Stromal cell of bone marrow (primary cell): ENCODE measurements around the gene MAGIX.
"Not testable (repeated sequence)": the region's sequence is repeated elsewhere in the genome, so short reads cannot be mapped to it uniquely, and the experiment has no call there.

ENCODE experiments used
- DNase-seq: peaks from one replicate; pipeline ENCODE4 v3.0.0-alpha.2; 2012; ENCODE audit warnings: low read depth

Gene MAGIX

DNA sequence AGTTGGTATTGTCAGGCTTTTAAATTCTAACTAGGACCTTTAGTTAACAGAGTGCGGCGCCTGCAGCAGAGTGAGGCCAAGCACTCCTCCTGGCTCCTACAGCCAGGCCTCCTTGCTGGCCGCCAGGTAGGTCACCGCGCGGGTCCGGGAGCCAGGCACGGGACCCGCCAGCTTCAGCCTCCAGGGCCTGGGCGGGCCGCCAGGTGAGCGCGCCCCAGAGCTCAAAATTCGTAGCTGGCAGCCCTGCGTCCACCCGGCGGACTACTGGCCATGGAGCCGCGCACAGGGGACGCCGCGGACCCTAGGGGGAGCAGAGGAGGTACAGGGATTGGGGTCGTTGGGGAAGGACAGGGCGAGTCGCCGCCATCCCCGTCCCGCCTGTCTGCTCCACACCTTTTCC lies at the start of gene MAGIX:
TSS of gene MAGIX (plus strand) at position 139 of the 400 bp plus-strand sequence. CDS start at position 271, 132 bp downstream.
- DNase-seq, result no peak

- DNase-seq, result no peak
These were observed 46.5 kb upstream of the MAGIX start for GRCh38 chrX:49116076-49116475.

- no peak for DNase-seq
These were observed 45.8 kb upstream of the MAGIX start for GRCh38 chrX:49116716-49117115.

GRCh38 chrX:49117581-49117980 lies 45.0 kb upstream of the MAGIX start:
- DNase-seq, result no peak

- DNase-seq, result no peak
These were observed 42.5 kb upstream of the MAGIX start for GRCh38 chrX:49120091-49120490.

- no peak for DNase-seq
These were observed 40.1 kb upstream of the MAGIX start for GRCh38 chrX:49122499-49122898.

DNA sequence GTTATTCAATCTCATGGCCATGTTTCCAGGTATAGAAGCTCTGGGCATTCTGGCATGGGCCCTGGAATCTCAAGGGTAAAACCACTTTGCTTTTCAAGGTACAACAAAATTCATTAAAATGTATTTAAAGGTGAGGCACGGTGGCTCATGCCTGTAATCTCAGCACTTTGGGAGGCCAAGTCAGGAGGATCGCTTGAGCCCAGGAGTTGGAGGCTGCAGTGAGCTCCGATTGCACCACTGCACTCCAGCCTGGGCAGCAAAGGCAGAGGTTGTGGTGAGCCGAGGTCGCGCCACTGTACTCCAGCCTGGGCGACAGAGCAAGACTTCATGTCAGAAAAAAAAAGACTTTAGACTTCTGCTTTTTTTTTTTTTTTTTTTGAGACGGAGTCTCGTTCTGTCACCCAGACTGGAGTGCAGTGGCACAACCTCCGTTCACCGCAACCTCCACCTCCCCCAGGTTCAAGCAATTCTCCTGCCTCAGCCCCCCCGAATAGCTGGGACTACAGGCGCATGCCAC lies 34.8 kb upstream of the MAGIX start:
- not testable (repeated sequence) for DNase-seq

GRCh38 chrX:49129427-49129826 lies 33.1 kb upstream of the MAGIX start:
- no peak for DNase-seq

DNA sequence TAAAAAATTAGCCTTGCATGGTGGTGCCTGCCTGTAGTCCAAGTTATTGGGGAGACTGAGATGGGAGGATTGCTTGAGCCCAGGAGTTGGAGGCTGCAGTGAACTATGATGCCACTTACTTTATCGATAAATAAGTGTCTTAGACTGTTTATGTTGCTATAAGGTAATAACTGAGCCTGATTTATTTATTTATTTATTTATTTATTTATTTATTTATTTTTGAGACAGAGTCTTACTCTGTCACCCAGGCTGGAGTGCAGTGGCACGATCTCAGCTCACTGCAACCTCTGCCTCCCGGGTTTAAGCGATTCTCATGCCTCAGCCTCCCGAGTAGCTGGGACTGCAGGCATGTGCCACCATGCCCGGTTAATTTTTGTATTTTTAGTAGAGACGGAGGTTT lies 30.3 kb upstream of the MAGIX start:
- not testable (repeated sequence) for DNase-seq

DNA sequence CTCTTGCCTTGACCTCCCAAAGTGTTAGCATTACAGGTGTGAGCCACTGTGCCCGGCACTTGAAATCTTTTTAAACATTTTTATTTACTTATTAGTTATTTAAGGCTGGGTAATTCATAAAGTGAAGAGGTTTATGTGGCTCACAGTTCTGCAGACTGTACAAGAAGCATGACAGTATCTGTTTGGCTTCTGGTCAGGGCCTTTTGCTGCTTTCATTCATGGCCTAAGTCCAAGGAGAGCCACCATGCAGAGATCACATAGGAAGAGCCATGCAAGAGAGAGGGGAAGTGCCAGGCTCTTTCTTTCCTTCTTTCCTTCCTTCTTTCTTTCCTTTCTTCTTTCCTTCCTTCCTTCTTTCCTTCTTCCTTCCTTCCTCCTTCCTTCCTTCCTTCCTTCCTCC lies 28.8 kb upstream of the MAGIX start:
- no peak for DNase-seq

DNA sequence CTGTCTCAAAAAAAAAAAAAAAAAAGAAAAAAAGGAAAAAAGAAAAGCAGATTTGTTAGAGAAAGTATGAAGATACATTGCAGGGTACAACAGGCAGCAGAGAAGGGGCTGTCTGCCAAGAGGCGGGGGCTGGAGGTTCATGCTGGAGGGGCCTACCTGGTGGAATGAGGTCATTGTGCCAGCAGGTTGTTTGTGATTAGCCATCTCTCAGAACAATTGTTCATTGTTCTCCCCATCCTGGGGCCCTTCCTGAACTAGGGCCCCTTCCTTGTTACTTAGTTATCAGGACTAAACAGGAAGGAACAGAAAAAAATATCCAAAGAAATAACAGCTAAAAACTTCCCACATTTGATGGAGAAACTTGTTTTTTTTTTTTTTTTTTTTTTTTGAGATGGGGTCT lies 25.1 kb upstream of the MAGIX start:
- DNase-seq, result no peak

GRCh38 chrX:49139713-49140112 lies 22.8 kb upstream of the MAGIX start:
- no peak for DNase-seq

DNA sequence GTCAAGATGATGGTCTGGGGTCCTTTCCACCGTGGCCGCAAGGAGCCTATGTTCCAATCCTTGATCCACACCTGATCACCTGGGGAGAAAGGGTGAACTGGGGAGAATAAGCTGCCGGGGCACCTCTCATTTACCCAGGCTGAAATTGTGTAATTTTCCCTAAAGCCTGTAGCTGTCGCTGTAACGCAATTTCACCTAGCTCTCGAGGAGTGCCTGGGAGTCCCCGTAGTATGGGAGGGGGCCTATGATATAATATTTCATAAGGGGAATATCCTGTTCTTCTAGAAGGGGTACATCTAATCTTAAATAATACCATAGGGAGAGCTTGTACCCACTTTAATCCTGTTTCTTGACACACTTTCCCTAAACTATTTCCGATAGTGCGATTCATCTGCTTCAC lies 20.3 kb upstream of the MAGIX start:
- DNase-seq, result not testable (repeated sequence)

DNA sequence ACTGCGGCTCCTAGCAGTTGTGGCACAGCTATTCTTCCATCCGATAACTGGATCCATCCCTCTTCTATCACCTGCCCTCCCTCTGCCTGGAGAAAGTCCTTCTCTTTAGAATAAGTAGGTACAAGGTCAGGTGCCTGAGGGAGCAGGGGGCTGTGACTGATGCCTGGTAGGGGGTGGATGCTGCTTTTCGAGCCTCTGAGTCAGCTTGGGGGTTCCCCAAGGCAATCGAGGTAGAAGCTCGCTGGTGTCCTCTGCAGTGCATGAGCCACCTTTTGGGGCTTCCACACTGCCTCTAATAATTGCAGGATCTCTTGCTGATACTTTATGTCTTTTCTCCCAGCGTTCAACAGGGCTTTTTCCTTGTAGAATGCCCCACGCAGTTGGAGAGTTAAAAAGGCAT lies 19.4 kb upstream of the MAGIX start:
- not testable (repeated sequence) for DNase-seq

DNA sequence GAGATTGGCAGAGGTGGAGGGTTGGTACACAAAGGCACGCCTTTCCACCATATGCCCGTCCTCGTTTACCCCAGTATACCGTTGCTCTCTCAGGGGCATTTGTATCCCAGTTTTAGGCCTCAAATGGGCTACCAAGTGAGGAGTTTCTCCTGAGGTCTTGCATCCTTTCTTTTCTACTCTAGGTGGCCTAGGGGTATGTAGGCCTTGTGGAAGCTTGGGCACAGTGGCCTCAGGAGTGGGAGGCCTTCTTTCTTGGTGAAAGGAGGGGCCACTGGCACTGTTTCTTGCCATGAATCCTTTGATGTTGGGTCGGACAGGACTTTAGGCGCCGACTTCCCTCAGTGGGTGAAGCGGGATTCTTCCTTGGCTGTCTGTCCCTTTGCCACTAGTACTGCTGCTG lies 15.3 kb upstream of the MAGIX start:
- no peak for DNase-seq

GRCh38 chrX:49147936-49148335 lies 14.6 kb upstream of the MAGIX start:
- DNase-seq, result no peak

DNA sequence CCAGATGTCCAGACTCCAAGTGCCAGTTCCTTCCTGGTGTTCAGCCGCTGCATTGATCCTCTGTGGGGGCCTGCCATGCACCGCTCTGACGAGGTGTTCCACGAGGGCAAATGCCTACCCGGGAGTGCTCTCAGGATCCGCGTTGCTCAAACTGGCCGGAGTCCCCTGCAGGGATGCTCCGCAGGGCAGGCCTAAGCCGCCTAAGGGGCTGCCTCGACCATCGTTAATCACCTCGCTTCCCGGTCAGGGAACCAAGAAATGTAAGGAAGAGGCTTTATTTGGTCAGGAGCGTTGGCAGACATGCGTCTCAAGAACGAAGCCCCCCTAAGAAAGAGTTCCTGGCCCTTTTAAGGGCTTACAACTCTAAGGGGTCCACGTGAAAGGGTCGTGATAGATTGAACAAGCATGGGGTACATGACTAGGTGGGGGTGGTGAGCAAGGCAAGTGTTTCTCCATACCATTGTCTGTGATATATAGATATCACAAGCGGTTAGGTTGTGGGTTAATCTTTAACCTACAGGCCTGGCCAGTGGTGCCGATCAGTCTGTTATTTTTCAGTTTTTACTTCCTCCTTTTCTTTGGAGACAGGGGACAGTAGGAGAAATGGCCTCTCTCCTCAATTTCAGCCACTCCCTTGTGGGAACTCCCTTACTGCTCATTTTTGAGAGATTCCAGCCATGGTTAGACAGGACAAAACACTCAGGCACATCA lies 14.0 kb upstream of the MAGIX start:
- DNase-seq, result not testable (repeated sequence)

- not testable (repeated sequence) for DNase-seq
These were observed 13.3 kb upstream of the MAGIX start for GRCh38 chrX:49149291-49149690.

GRCh38 chrX:49153467-49153866 lies 9.1 kb upstream of the MAGIX start:
- DNase-seq, result no peak

GRCh38 chrX:49155243-49155899 lies 7.2 kb upstream of the MAGIX start:
- DNase-seq, result no peak

DNA sequence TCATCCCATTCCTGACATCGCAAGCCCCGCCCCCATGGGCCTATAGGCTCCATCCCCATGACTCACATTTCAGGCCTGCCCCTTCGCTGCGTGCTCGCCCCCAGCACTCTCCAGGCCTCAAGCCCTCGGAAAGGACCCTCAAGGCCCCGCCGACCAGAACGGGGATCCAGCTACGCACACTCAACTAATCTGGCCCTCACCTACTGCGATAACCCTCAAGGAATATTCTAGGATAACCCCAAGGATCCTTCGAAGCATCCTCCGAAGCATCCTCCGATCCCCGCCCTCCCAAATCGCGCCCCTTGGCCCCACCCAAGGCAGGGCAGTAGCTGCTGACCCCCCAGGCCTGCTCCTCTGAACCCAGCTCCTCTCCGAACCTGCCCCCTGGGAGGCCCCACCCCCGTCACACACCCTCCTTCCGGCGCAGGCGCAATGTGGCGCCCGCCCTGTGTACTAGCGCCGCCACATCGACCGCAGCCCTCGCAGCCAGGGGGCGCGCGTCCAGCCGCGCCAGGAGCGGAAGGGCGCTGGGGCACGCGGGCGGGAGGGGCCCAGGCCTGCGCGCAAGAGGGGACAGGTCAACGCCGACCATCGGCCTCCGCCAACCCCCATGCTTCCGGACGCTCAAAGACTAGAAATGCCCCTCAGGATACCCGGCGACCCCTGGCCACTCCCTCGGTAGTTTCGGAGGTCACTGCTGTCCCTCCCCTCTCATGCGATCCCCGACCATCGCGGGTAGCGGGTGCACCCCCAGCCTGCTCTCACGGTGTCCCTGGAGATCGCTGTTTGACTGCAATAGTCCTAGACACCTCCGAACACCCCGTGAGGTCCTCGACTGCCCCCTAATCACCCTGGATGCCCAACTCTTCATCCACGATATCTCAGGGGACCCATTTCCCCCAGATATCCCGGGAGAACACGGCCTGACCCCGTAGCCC lies 6.4 kb upstream of the MAGIX start:
- DNase-seq, result peak; percentile 76

GRCh38 chrX:49157194-49157593 lies 5.4 kb upstream of the MAGIX start:
- DNase-seq, result no peak
